SW480 (cell line): ENCODE results near the gene CABS1.

Experiments
- DNase-seq: peaks from one replicate; pipeline ENCODE4 v3.0.0-alpha.2; 2016; ENCODE audit warnings: low spot score

CABS1 gene

GRCh38 chr4:70334681-70335080 is at the start of gene CABS1:
TSS of gene CABS1 (plus strand) at chr4:70334981. CDS start at chr4:70335040, 59 bp downstream.
- DNase-seq: no peak

GRCh38 chr4:70288651-70289050 is 46.1 kb upstream of the CABS1 start:
- DNase-seq: no peak

- no peak for DNase-seq
Observed at GRCh38 chr4:70291341-70291740, 43.4 kb upstream of the CABS1 start.

GRCh38 chr4:70297576-70297975 is 37.2 kb upstream of the CABS1 start:
- no peak for DNase-seq

- DNase-seq: no peak
Observed at GRCh38 chr4:70298051-70298450, 36.7 kb upstream of the CABS1 start.

- DNase-seq: no peak
Observed at GRCh38 chr4:70299643-70300042, 35.1 kb upstream of the CABS1 start.

- no peak for DNase-seq
Observed at GRCh38 chr4:70300215-70300614, 34.6 kb upstream of the CABS1 start.

- DNase-seq: no peak
Observed at GRCh38 chr4:70303090-70303489, 31.7 kb upstream of the CABS1 start.

- DNase-seq: no peak
Observed at GRCh38 chr4:70305601-70306000, 29.2 kb upstream of the CABS1 start.

GRCh38 chr4:70306076-70306475 is 28.7 kb upstream of the CABS1 start:
- DNase-seq: no peak

- no peak for DNase-seq
Observed at GRCh38 chr4:70313736-70314135, 21.0 kb upstream of the CABS1 start.

GRCh38 chr4:70315928-70316327 is 18.9 kb upstream of the CABS1 start:
- no peak for DNase-seq

GRCh38 chr4:70326052-70326451 is 8.7 kb upstream of the CABS1 start:
- no peak for DNase-seq

GRCh38 chr4:70336043-70336442 is 1.3 kb downstream of the CABS1 start:
- no peak for DNase-seq

GRCh38 chr4:70337886-70338420 is 3.2 kb downstream of the CABS1 start:
- no peak for DNase-seq

- no peak for DNase-seq
Observed at GRCh38 chr4:70356185-70356584, 21.4 kb downstream of the CABS1 start.

- DNase-seq: no peak
Observed at GRCh38 chr4:70359115-70359661, 24.4 kb downstream of the CABS1 start.

GRCh38 chr4:70360460-70360859 is 25.7 kb downstream of the CABS1 start, which contains the start of gene SMR3A:
TSS of gene SMR3A (plus strand) at chr4:70360760. CDS start at chr4:70362116, 1,356 bp downstream.
- no peak for DNase-seq

GRCh38 chr4:70364002-70364401 is 29.2 kb downstream of the CABS1 start:
- no peak for DNase-seq

GRCh38 chr4:70365479-70365878 is 30.7 kb downstream of the CABS1 start:
- no peak for DNase-seq

GRCh38 chr4:70367813-70368212 is 33.0 kb downstream of the CABS1 start:
- no peak for DNase-seq

GRCh38 chr4:70371987-70372386 is 37.2 kb downstream of the CABS1 start:
- no peak for DNase-seq

- DNase-seq: no peak
Observed at GRCh38 chr4:70372760-70373159, 38.0 kb downstream of the CABS1 start.

- DNase-seq: no peak
Observed at GRCh38 chr4:70380578-70380977, 45.8 kb downstream of the CABS1 start.
